Mammary epithelial cell (primary cell): ENCODE results near the gene ZBTB8OS.

Experiments
- CTCF ChIP-seq, 2 donors: IDR thresholded peaks in 1 of 2; conservative IDR thresholded peaks in 1 of 2; 2 replicates each; pipeline ENCODE4 v1.5.1; 2011 to 2012; ENCODE audit warnings: inconsistent platforms in 2 of 2, low read length in 2 of 2, mild to moderate bottlenecking in 2 of 2, control low read depth in 1 of 2, low read depth in 1 of 2; ENCODE audit not compliant: insufficient read depth in 1 of 2; ENCODE audit errors: extremely low read depth in 1 of 2
- EZH2 ChIP-seq: IDR thresholded peaks from 2 replicates; pipeline ENCODE4 v1.6.1; 2012; ENCODE audit warnings: low read length, inconsistent platforms, borderline replicate concordance

- no peak for TF ChIP-seq CTCF (conservative IDR thresholded peaks at IDR 0.05 in 1 of 2, IDR thresholded peaks at IDR 0.05 in 1 of 2; ENCODE audit: extremely low read depth in 1 of 2, insufficient read depth in 1 of 2, low read depth in 1 of 2, low read length in 2 of 2)
- TF ChIP-seq EZH2 = no peak
These were observed 16.7 kb upstream of the ZBTB8OS start for GRCh38 chr1:32666901-32667566.
